Measurements from ENCODE around the gene CELF1.

DNA sequence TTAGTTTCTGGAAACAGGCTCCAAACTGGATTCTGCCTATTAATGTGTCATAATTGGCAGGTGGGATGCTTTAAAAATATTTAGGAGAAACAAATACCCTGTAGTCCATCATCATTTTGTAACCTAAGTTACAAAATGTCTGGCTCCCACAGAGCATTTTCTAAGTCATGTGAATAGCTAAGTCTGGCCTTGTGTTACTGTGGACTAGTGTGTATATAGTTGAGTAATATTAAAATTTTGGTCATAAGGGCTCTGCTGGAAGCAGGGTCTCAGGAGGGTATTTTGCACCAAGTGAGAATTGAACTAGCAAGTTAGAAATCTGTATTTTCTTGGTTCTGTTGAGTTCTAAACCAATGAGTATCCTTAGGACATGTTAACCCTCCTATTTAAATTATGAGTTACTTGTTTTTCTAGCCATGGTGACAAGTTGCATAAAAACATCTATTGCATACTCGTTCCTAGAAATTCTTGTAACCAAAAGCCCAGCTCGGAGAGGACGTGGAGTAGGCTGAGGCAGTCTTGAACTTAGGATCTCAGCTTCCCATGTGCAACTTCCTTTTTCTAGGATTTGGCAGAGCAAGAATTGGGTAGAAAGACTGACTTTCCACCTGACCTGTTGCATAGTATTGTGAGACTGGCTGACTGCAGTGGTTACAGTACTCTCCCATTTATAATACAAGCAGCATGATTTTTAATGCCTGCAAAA lies 17.9 kb upstream of the CELF1 start:
- TF ChIP-seq, protein P1, sequence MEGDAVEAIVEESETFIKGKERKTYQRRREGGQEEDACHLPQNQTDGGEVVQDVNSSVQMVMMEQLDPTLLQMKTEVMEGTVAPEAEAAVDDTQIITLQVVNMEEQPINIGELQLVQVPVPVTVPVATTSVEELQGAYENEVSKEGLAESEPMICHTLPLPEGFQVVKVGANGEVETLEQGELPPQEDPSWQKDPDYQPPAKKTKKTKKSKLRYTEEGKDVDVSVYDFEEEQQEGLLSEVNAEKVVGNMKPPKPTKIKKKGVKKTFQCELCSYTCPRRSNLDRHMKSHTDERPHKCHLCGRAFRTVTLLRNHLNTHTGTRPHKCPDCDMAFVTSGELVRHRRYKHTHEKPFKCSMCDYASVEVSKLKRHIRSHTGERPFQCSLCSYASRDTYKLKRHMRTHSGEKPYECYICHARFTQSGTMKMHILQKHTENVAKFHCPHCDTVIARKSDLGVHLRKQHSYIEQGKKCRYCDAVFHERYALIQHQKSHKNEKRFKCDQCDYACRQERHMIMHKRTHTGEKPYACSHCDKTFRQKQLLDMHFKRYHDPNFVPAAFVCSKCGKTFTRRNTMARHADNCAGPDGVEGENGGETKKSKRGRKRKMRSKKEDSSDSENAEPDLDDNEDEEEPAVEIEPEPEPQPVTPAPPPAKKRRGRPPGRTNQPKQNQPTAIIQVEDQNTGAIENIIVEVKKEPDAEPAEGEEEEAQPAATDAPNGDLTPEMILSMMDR (IDR thresholded peaks at IDR 0.05): no peak
- TF ChIP-seq POLR2A (IDR thresholded peaks at IDR 0.05) (no peak), POLR2AphosphoS5 (IDR thresholded peaks at IDR 0.05) (no peak)
